Dedifferentiated amniotic fluid mesenchymal stem cell (primary cell): ENCODE data around the gene RSPRY1.

ENCODE experiments used
- DNase-seq: peaks from one replicate; pipeline ENCODE4 v3.0.0-alpha.2; 2016; ENCODE audit errors: extremely low spot score

RSPRY1 gene

GRCh38 chr16:57224651-57225335 is 38.7 kb downstream of the RSPRY1 start:
- DNase-seq, result no peak

- no peak for DNase-seq
Observed at GRCh38 chr16:57225978-57226377, 39.8 kb downstream of the RSPRY1 start.

- DNase-seq, result no peak
Observed at GRCh38 chr16:57226701-57227621, 40.8 kb downstream of the RSPRY1 start.

- DNase-seq, result no peak
Observed at GRCh38 chr16:57229079-57229478, 43.0 kb downstream of the RSPRY1 start.

GRCh38 chr16:57231821-57232350 is 45.8 kb downstream of the RSPRY1 start:
- no peak for DNase-seq

GRCh38 chr16:57233944-57234706 is 48.0 kb downstream of the RSPRY1 start:
- DNase-seq, result no peak

GRCh38 chr16:57234707-57235092 is 48.6 kb downstream of the RSPRY1 start:
- DNase-seq, result no peak

- no peak for DNase-seq
Observed at GRCh38 chr16:57235128-57236021, 49.2 kb downstream of the RSPRY1 start.

GRCh38 chr16:57236022-57236350 is 49.9 kb downstream of the RSPRY1 start:
- no peak for DNase-seq

GRCh38 chr16:57238682-57239081 is 52.6 kb downstream of the RSPRY1 start:
- DNase-seq, result no peak

- DNase-seq, result no peak
Observed at GRCh38 chr16:57239107-57239506, 53.0 kb downstream of the RSPRY1 start.

- no peak for DNase-seq
Observed at GRCh38 chr16:57240851-57241250, 54.7 kb downstream of the RSPRY1 start.

- no peak for DNase-seq
Observed at GRCh38 chr16:57242650-57243049, 56.5 kb downstream of the RSPRY1 start.

GRCh38 chr16:57244463-57244766 is 58.3 kb downstream of the RSPRY1 start:
- no peak for DNase-seq

GRCh38 chr16:57244767-57245471 is 58.8 kb downstream of the RSPRY1 start, which contains the start of gene ARL2BP:
TSS of gene ARL2BP (plus strand) at chr16:57245259. CDS start at chr16:57245368, 109 bp downstream.
- DNase-seq, result peak; percentile 95

- no peak for DNase-seq
Observed at GRCh38 chr16:57245472-57246113, 59.5 kb downstream of the RSPRY1 start.

GRCh38 chr16:57251352-57251751 is 65.2 kb downstream of the RSPRY1 start:
- no peak for DNase-seq

- DNase-seq, result no peak
Observed at GRCh38 chr16:57252148-57252721, 66.1 kb downstream of the RSPRY1 start.

GRCh38 chr16:57253466-57253865 is 67.3 kb downstream of the RSPRY1 start:
- no peak for DNase-seq
